ENCODE data around the gene MYLIP.
"Not testable (repeated sequence)": the region's sequence is repeated elsewhere in the genome, so short reads cannot be mapped to it uniquely, and the experiment has no call there.

The MYLIP gene

DNA sequence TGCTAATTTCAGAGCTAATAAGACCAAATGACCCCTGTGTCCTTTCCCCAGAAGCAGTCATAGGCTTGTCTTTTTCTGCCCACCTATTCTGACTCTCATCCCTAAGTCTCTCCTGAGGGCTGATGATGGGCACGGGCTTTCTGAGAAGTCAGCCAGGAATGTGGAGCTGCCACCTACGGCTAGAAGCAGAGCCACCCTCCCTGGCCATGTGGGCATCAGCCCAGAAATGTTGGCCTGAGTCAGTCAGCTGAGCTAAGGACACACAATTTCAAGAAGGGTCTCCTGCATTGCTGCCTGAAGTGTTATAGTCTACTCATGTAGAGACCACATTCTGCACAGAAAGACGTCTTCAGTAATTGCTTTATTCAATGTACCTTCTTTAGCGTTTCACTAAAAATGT, 17.1 kb downstream of the MYLIP start:
- no peak for DNase-seq

GRCh38 chr6:16146527-16146955, 17.7 kb downstream of the MYLIP start:
- DNase-seq, result no peak

DNA sequence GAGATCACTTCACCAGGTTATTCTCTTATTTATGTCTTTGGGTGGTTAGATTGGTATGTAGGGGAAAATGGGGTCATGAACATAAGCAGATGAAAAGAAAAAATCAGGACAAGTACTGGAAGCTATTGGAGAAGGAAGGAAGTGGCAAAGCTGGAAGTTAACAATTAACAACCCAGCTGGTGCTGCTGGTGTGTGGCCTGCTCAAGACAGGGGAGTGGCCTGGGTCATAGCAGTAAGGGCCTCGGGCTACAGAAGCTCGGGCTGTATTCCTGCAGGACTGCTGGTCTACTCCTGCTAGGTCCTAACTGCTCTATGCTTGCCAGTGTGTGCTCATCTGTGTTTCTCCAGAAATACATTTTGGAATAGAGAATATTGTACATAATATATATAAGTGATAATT, 19.6 kb downstream of the MYLIP start:
- no peak for DNase-seq

DNA sequence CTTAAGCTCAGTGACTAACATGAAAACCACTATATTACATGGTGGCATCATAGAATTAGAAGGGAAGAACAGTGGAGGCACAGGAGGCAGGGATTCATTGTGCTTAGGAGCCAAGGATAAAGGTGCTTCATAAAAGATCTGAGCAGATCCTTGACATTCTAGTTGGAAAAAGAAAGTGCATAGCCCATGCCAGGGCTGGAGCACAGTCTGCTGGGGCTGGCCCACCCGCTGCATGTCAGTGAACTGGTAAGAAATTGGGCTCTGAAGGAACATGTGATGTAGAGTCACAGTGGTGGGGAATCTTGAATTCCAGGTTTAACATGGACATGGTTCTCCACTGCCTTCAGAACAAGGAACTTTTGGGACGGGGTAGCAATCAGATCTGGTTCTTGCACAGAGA, 20.4 kb downstream of the MYLIP start:
- no peak for DNase-seq

GRCh38 chr6:16150098-16150497, 21.2 kb downstream of the MYLIP start:
- DNase-seq, result no peak

DNA sequence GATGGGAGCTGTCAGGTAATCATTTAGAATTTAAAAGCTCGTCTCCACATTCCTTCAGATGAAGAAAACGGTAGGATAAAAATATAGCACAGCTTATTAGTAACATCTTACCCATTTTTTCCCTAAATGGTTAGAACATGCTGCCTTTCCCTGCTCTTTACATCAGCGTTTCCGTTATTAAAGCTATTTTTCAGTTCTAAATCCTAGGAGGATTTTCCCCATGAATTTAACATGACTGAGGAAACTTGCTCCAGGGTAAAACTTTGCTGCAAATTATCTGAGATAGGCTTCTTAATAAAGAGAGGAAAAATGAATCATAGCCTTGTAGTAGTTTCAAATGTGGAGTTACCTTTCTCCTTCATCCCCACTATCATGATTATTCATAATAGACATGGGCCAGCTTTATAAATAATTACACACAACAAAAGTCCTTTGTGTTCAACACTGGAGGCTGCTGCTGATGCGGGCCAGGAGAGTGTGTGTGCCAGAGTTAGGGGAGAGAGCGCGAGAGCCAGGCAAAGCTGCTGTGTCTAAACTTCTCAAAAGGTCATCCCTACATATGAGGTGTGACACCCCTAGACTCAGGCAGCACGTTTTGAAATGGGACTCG, 24.4 kb downstream of the MYLIP start:
- no peak for DNase-seq

GRCh38 chr6:16154904-16155303, 26.0 kb downstream of the MYLIP start:
- no peak for DNase-seq

DNA sequence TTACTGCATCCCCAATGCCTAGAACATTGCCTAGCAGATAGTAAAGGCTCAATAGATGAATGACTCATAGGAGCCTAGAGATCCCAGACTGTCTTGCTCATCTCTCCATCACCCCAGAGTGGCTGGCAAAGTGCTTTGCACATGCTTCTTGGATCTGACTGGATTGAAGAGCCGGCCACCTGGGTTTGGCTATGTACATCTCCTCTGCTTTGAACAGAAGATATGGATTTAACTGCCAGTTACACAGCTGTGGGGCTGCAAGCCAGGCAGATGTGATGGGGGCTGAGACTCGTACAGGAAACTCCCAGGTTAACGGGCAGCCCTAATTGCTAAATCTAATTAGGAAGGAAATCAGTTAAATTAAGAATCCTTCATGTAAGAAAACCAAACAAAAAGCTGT, 28.6 kb downstream of the MYLIP start:
- DNase-seq, result no peak

DNA sequence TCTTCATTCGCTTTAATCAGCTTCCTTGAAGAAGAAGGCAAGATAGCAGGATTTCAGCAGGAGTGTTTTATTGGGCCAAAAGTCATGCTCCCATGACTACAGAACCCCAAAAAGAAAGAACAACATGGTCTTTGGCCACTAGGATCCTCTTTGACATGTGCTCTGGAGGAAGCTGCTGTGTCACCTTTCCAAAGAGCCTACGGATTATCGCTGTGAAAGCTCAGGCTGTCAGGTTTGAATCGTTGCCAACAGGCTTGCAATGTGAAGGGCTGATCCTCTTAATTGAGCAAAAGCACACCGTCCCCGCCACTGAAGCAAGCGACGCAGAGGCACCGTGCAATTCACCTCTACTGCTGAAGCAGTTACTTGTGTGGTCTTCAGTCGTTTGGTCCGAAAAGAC, 29.0 kb downstream of the MYLIP start:
- no peak for DNase-seq

GRCh38 chr6:16158943-16159557, 30.2 kb downstream of the MYLIP start:
- DNase-seq, result no peak

- DNase-seq, result no peak
These were observed 31.9 kb downstream of the MYLIP start for GRCh38 chr6:16160794-16161193.

DNA sequence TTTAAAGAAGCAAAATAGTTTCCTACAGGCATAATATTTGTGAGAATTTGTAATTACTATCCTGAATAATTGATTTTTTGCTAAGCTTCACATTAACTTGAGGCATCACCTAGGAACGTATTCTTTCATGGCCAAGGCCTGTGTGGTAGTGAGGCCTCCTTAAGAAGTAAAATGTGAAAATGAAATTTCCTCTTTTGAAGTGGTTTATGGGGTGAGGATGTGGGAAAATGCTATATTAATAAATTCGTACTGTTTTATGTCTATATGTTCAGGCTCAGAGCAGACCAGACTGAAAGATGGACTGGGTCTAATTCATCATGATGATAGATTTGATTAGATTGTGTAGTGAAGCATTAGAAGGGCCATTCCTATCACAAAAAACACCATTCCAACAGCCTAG, 33.1 kb downstream of the MYLIP start:
- no peak for DNase-seq

- DNase-seq, result no peak
These were observed 34.2 kb downstream of the MYLIP start for GRCh38 chr6:16163066-16163465.

DNA sequence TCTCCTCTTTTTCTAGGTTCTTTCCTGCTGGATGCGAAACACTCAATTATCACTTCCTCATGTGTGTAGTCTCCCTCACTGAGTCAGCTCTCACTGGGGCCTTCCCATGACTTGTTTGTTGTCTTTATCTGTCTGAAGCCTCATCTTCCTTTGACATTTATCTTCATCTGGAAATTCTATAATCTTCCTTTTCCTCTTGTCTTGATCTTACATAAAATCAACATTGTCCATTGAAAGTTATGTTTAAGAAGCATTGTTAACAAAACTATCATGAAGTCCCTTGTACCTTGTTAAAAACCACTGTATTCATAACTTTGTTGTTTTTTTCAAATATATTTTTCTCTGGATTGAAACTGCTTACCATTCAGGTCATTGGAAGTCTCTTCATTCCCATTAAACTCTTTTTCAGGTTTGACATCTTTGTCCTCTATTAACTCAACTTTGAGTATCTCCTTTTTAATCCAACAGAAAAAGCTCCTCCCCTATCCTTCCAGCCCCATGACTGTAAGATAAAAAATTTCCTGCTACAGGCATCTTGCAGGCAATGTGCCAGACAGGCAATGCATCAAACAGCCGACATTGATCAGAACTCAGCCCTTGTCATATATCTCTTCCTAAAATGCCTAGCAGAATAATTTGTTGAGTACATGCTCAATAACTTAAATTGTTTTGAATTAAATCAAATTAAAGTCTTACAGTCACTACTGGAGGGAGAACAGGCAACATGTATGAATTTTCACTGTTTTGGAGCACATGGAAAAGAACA, 34.8 kb downstream of the MYLIP start:
- no peak for DNase-seq

- no peak for DNase-seq
These were observed 36.8 kb downstream of the MYLIP start for GRCh38 chr6:16165641-16166040.

DNA sequence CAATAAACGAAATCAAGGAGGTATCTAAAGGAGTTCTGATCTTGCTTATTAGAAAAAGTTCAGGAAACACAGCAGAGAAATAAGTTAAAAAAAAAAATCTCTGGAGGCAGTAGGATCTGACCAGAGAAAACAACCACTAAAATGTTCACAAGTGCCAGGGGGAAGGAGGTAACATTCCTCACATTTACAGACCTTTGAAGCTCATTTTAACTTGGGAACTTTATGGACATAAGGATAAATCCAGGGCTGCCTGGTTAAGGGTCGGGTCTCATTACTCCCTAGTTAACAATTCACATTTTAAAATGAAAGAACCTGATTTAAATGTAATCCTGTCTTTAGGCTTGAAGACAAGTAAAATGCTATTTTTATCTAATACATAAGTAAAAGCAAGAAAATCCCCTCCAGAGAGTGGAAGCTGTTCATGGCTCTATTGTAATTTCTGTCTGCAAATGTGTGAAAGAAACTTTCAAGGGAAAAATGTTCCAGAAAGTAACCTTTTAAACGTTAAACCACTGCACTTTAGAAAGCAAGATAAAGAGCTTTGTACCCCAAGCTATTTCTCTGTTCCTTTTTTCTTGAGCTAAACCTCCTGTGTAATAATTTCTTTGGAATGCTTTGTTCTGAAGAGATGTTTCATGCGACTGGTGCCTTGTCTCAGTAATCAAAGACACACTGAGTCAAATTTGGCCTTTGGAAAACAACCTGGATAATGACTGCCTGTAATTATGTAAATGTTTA, 38.2 kb downstream of the MYLIP start:
- DNase-seq, result no peak

- DNase-seq, result no peak
These were observed 39.2 kb downstream of the MYLIP start for GRCh38 chr6:16168121-16168520.

GRCh38 chr6:16168858-16169257, 40.0 kb downstream of the MYLIP start:
- no peak for DNase-seq

DNA sequence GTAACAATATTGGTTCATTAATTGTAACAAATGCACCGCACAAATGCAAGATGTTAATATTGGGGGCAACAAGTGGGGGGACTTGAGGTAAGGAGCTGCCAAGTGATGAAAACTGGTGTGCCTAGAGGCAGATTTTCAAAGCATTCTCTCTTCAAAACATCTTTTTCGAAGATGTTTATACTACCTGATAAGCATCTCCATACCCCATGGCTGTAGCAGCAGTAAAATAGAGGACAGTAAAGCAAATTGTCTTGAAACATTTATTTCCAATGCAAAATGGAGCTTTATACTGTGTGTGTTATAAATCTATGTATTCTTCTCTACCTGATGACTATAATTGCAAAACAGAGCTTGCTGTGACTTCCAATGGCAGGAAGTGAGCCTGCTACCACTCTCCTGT, 42.5 kb downstream of the MYLIP start:
- no peak for DNase-seq

DNA sequence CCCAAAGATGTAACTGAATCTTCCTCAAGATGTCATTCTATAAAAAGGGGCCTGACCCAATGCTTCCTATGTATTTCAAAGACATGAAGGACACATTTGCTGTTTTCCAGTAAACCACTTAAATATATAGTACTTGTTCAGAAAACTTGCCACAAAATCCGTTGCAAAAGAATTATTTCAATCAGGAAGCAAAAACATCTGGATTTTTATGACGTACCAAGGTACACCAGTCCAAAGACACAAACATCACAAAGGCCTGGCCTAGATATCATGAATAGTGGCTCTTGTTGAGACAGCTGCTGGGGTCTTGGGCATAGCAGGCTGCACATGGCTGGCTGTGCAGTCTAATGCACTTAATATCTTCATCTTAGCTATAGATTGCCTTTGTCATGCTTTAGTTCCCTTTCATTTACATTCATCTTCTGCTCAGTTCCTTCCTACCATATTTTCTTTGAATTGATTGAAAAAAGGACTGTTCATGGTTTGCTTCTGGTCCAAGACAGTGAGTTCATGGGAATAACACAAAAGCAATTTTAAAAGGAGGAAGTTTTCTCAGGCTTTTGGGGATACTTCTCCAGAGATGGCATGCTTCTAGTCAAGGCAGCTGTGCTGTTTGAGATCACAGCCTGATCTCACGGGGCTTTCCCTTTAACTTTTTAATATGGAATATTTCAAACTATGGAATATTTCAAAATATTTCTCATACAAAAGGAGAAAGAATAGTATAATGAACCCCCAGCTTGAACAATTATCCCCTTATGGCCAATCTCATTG, 44.5 kb downstream of the MYLIP start:
- no peak for DNase-seq

- no peak for DNase-seq
These were observed 45.7 kb downstream of the MYLIP start for GRCh38 chr6:16174416-16175078.

GRCh38 chr6:16176600-16176999, 47.7 kb downstream of the MYLIP start:
- DNase-seq, result not testable (repeated sequence)
